Keratinocyte (primary cell): ENCODE results near the gene SLC35D2. TPM values are rescaled to one million over a fixed set of nuclear protein-coding genes. Genes with fewer than 3 reads are reported as not detected.

Experiments used
- DNase-seq: peaks from one replicate; pipeline ENCODE4 v3.0.0-alpha.2; 2011; ENCODE audit warnings: low read depth, missing footprints, low spot score
- FAIRE-seq: peaks from 2 replicates; lab custom pipeline; 2011; peaks lifted over from hg19 to GRCh38; lab: Jason Lieb, UNC
- H2AFZ ChIP-seq: 2 replicates; pipeline ENCODE4 v1.6.0; 2012; ENCODE audit warnings: low read length, control low read depth, inconsistent platforms; ENCODE audit not compliant: control insufficient read depth
- H3K27ac ChIP-seq: 2 replicates; pipeline ENCODE4 v1.5.1; 2011; ENCODE audit warnings: low read length; ENCODE audit not compliant: control insufficient read depth, insufficient read depth
- H3K27me3 ChIP-seq: 3 replicates; pipeline ENCODE4 v1.6.0; 2011; ENCODE audit warnings: low read length; ENCODE audit not compliant: control insufficient read depth, insufficient read depth; ENCODE audit errors: extremely low read depth
- H3K36me3 ChIP-seq, 2 experiments: 2 replicates in 1 of 2; 3 replicates in 1 of 2; pipeline ENCODE4 v1.5.1; 2011; ENCODE audit warnings: low read length in 2 of 2, mild to moderate bottlenecking in 1 of 2; ENCODE audit not compliant: control insufficient read depth in 2 of 2, insufficient read depth in 2 of 2; ENCODE audit errors: extremely low read depth in 1 of 2
- H3K4me1 ChIP-seq: 3 replicates; pipeline ENCODE4 v1.5.1; 2011; ENCODE audit warnings: low read length; ENCODE audit not compliant: control insufficient read depth, insufficient read depth; ENCODE audit errors: extremely low read depth
- H3K4me2 ChIP-seq: 3 replicates; pipeline ENCODE4 v1.6.0; 2011; ENCODE audit warnings: low read depth, low read length; ENCODE audit not compliant: control insufficient read depth, insufficient read depth; ENCODE audit errors: extremely low read depth
- H3K4me3 ChIP-seq, 3 experiments: fragments of 200-600 bp in 1 of 3; sonication (generic) in 1 of 3; 2 replicates in 2 of 3; 3 replicates in 1 of 3; pipeline ENCODE4 v1.5.1; 2011 to 2016; ENCODE audit warnings: low read length in 3 of 3, mild to moderate bottlenecking in 3 of 3, control low read depth in 2 of 3, inconsistent platforms in 1 of 3, low read depth in 1 of 3, mixed read lengths in 1 of 3, mixed run types in 1 of 3, moderate library complexity in 1 of 3; ENCODE audit not compliant: control insufficient read depth in 2 of 3, insufficient read depth in 2 of 3; ENCODE audit errors: extremely low read depth in 1 of 3
- H3K79me2 ChIP-seq: 2 replicates; pipeline ENCODE4 v1.6.0; 2012; ENCODE audit warnings: low read length; ENCODE audit not compliant: control insufficient read depth, insufficient read depth
- H3K9ac ChIP-seq: 3 replicates; pipeline ENCODE4 v1.6.0; 2011; ENCODE audit warnings: low read length; ENCODE audit not compliant: control insufficient read depth, insufficient read depth; ENCODE audit errors: extremely low read depth
- H3K9me1 ChIP-seq: 3 replicates; pipeline ENCODE4 v1.6.0; 2011; ENCODE audit warnings: low read length; ENCODE audit not compliant: control insufficient read depth, insufficient read depth; ENCODE audit errors: extremely low read depth
- H3K9me3 ChIP-seq: 2 replicates; pipeline ENCODE4 v1.5.1; 2012; ENCODE audit warnings: low read depth, low read length; ENCODE audit not compliant: control insufficient read depth
- H4K20me1 ChIP-seq: 3 replicates; pipeline ENCODE4 v1.6.0; 2011; ENCODE audit warnings: low read length; ENCODE audit not compliant: control insufficient read depth, insufficient read depth; ENCODE audit errors: extremely low read depth
- EZH2 ChIP-seq: IDR thresholded peaks from one replicate; pipeline ENCODE4 v1.6.1; 2012; ENCODE audit warnings: inconsistent platforms, mild to moderate bottlenecking, low read length, moderate library complexity
- dilution Hi-C: fragments of 300-500 bp; cut with MboI; formaldehyde crosslinking; loops from one replicate; pipeline ENCODE4 v1.7.0; 2020; ENCODE audit warnings: low sequenced_read_pairs; ENCODE audit not compliant: extremely low pct_ligation_motif_present
- polyA plus RNA-seq, 5 experiments: library from polyadenylated mRNA; depleted of rRNA in 3 of 5; stranded (reverse) in 3 of 5; stranded (forward) in 1 of 5; unstranded in 1 of 5; fragments of >200 nt; gene quantifications; 1 replicate in 1 of 5; 2 replicates in 3 of 5; 3 replicates in 1 of 5; pipeline versions ENCODE4 v1.2.1 to v1.2.3, GENCODE V29; 2011 to 2012; ENCODE audit warnings: missing spikeins in 2 of 5, low read depth in 1 of 5, low replicate concordance in 1 of 5
- TF ChIP-seq, protein P1 (sequence below), 3 experiments: IDR thresholded peaks in 1 of 3; conservative IDR thresholded peaks in 1 of 3; optimal IDR thresholded peaks in 1 of 3; 2 replicates in 2 of 3; 3 replicates in 1 of 3; pipeline versions ENCODE3 to v1.5.1; 2011; ENCODE audit warnings: low read length in 3 of 3, mild to moderate bottlenecking in 3 of 3, moderate library complexity in 2 of 3, control low read depth in 1 of 3, inconsistent platforms in 1 of 3; ENCODE audit not compliant: insufficient read depth in 2 of 3; ENCODE audit errors: extremely low read depth in 1 of 3

SLC35D2 gene
- polyA plus RNA-seq, 1 donor (not counting 4 experiments of a cell fraction or from before 2014, with no cell fraction given): 20.4 TPM

DNA sequence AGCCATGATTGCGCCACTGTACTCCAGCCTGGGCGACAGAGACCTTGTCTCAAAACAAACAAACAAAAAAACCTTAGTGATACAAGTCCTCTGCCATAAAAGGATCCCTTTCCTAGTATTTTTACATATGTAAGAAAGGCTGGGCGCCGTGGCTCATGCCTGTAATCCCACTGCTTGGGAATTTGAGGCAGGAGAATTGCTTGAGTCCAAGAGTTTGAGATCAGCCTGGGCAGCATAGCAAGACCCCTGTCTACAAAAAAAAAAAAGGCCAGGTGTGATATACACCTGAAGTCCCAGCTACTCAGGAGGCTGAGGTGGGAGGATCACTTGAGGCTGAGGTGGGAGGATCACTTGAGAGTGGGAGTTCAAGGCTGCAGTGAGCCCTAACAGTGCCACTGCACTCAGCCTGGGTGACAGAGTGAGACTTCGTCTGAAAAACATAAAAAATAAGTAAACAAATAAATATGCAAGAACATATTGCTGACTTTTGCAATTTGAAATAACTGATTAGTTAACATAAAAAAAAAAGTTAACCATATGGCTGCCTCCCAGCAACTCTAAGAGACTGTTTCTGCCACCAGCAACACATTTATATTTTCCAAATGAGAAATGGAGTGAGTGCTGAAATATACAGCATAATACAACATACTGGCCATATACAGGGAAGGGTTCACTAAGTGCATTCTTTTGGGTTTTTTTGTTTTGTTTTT is 27.8 kb upstream of the SLC35D2 start:
- H3K27ac ChIP-seq: no peak overlapping the region
- no peak for DNase-seq
- H4K20me1 ChIP-seq: no peaks in the 10 kb centered on the region
- no peak overlapping the region for H2AFZ ChIP-seq
- no peaks in the 10 kb centered on the region for H3K27me3 ChIP-seq
- TF ChIP-seq EZH2: no peak
- TF ChIP-seq, protein P1, sequence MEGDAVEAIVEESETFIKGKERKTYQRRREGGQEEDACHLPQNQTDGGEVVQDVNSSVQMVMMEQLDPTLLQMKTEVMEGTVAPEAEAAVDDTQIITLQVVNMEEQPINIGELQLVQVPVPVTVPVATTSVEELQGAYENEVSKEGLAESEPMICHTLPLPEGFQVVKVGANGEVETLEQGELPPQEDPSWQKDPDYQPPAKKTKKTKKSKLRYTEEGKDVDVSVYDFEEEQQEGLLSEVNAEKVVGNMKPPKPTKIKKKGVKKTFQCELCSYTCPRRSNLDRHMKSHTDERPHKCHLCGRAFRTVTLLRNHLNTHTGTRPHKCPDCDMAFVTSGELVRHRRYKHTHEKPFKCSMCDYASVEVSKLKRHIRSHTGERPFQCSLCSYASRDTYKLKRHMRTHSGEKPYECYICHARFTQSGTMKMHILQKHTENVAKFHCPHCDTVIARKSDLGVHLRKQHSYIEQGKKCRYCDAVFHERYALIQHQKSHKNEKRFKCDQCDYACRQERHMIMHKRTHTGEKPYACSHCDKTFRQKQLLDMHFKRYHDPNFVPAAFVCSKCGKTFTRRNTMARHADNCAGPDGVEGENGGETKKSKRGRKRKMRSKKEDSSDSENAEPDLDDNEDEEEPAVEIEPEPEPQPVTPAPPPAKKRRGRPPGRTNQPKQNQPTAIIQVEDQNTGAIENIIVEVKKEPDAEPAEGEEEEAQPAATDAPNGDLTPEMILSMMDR (optimal IDR thresholded peaks at IDR 0.05 in 1 of 3, IDR thresholded peaks at IDR 0.05 in 1 of 3, conservative IDR thresholded peaks at IDR 0.05 in 1 of 3; ENCODE audit: extremely low read depth in 1 of 3, insufficient read depth in 2 of 3, low read length in 3 of 3): no peak
- no peaks in the 10 kb centered on the region for H3K4me1 ChIP-seq
- dilution Hi-C loops: no loop called here
- no peak overlapping the region for H3K4me2 ChIP-seq
- no peaks in the 10 kb centered on the region for H3K36me3 ChIP-seq
- no peak for FAIRE-seq
- peaks cover 53% of the 10 kb centered on the region for H3K79me2 ChIP-seq
- H3K9me1 ChIP-seq: no peaks in the 10 kb centered on the region
- H3K4me3 ChIP-seq: no peak overlapping the region
- no peak overlapping the region for H3K9ac ChIP-seq
- no peaks in the 10 kb centered on the region for H3K9me3 ChIP-seq

DNA sequence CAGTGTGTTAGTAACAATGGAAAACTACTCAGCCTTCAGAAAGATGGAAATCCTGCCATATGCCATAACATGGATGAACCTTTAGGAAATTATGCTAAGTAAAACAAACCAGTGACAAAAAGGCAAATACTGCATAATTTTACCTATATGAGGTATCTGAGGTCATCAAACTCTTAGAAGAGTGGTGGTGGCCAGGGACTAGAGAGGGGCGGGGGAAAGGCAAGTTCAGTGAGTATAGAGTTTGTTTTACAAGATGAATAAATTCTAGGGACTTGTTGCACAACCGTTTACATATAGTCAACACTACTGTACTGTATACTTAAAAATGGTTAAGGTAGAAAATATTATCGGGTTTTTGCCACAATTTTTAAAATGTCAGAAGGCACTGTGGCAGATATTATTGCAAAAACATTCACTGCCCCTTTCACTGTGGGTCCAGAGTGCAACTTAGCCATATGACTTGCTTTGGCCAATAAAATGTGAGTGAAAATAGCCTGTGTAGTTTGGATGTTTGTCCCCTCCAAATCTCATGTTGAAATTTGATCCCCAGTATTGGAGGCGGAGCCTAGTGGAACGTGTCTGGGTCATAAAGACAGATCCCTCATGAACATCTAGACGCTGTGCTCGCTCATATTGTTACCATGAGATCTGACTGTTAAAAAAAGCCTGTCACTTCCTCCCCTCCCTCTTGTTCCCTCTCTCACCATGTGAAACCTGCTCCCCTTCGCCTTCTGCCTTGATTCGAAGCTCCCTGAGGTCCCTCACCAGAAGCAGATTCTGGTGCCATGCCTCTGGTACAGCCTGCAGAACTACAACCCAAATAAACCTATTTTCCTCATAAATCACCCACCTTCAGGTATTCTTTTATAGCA is 25.1 kb upstream of the SLC35D2 start:
- no peak overlapping the region for H3K27ac ChIP-seq
- H3K4me3 ChIP-seq: no peak overlapping the region
- DNase-seq (no peak), FAIRE-seq (no peak)
- H3K9me3 ChIP-seq: no peaks in the 10 kb centered on the region
- no peak overlapping the region for H3K4me2 ChIP-seq
- H3K9me1 ChIP-seq: no peaks in the 10 kb centered on the region
- H2AFZ ChIP-seq: no peak overlapping the region
- no peaks in the 10 kb centered on the region for H3K4me1 ChIP-seq
- H3K9ac ChIP-seq: no peak overlapping the region
- no peaks in the 10 kb centered on the region for H3K27me3 ChIP-seq
- H3K79me2 ChIP-seq: peaks cover 39% of the 10 kb centered on the region
- dilution Hi-C loops: no loop called here
- no peaks in the 10 kb centered on the region for H4K20me1 ChIP-seq
- no peaks in the 10 kb centered on the region for H3K36me3 ChIP-seq
- TF ChIP-seq, protein P1 (optimal IDR thresholded peaks at IDR 0.05 in 1 of 3, IDR thresholded peaks at IDR 0.05 in 1 of 3, conservative IDR thresholded peaks at IDR 0.05 in 1 of 3; ENCODE audit: extremely low read depth in 1 of 3, insufficient read depth in 2 of 3, low read length in 3 of 3): no peak
- no peak for TF ChIP-seq EZH2
